ENCODE results near the gene SEMA6A.

DNA sequence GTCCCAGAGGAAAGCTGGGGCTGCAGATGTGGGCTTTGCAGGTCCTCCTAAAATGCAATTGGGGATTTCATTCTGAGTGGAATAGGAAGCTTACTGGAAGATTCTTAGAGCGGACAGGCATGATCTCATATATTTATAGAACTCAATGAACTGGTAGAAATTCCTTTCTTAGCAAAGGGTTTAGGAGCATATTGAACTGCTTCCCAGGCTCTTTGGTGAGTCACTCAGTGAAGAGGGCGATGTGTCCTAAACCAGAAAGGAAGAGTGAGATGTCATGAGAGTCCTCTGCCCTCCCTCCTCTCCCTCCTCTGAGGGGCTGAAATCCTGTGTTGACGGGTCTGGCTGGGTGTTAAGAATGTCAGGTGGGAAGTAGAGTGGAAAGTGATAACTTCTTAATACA is 26.3 kb upstream of the SEMA6A start:
- TF ChIP-seq GATA3 (IDR thresholded peaks at IDR 0.05; ENCODE audit: low read depth, low read length), result no peak
- no peak for TF ChIP-seq GATA2 (IDR thresholded peaks at IDR 0.05; ENCODE audit: low read depth, low read length)
